Lower leg skin (tissue), 4 donors: ENCODE results near the gene EXOC6B. TPM values are rescaled to one million over a fixed set of nuclear protein-coding genes. Genes with fewer than 3 reads are reported as not detected.

Source experiments
- DNase-seq, 2 donors: peaks; one replicate each; pipeline ENCODE4 v3.0.0-alpha.2; 2019; ENCODE audit warnings: low spot score in 2 of 2
- H3K4me3 ChIP-seq: fragments of 200-600 bp; sonication (generic); 2 replicates; pipeline ENCODE4 v1.5.1; 2017; ENCODE audit warnings: mild to moderate bottlenecking, low read depth; ENCODE audit not compliant: poor library complexity, severe bottlenecking
- POLR2A ChIP-seq, 2 donors: fragments of 450-650 bp; IDR thresholded peaks; one replicate each; pipeline ENCODE4 v1.6.1; 2016 to 2017; ENCODE audit warnings: antibody characterized with exemption in 2 of 2, mild to moderate bottlenecking in 1 of 2, moderate library complexity in 1 of 2
- WGBS, 2 donors: methylation state at CpG; one replicate each; pipeline ENCODE4 v1.1.5; 2018; 5-methylcytosine and 5-hydroxymethylcytosine counted together
- intact Hi-C: fragments of 100-400 bp; cut with DNase I; formaldehyde crosslinking; loops from one replicate; pipeline ENCODE4 v1.15.0; 2023; ENCODE audit warnings: low total_unique reads
- total RNA-seq, 4 donors: library from RNA; depleted of rRNA; stranded (reverse); fragments of >200 nt; gene quantifications; one replicate each; pipeline ENCODE4 v1.1.0, GENCODE V29; 2016
- TF ChIP-seq, protein P1 (sequence below), 3 donors: fragments of 450-650 bp; IDR thresholded peaks; one replicate each; pipeline ENCODE4 v1.5.1; 2016; ENCODE audit warnings: antibody characterized with exemption in 3 of 3, mild to moderate bottlenecking in 3 of 3, moderate library complexity in 2 of 3

EXOC6B gene
- total RNA-seq, 4 donors from 2014 or later = 85.8 to 164 (median 103) TPM

DNA sequence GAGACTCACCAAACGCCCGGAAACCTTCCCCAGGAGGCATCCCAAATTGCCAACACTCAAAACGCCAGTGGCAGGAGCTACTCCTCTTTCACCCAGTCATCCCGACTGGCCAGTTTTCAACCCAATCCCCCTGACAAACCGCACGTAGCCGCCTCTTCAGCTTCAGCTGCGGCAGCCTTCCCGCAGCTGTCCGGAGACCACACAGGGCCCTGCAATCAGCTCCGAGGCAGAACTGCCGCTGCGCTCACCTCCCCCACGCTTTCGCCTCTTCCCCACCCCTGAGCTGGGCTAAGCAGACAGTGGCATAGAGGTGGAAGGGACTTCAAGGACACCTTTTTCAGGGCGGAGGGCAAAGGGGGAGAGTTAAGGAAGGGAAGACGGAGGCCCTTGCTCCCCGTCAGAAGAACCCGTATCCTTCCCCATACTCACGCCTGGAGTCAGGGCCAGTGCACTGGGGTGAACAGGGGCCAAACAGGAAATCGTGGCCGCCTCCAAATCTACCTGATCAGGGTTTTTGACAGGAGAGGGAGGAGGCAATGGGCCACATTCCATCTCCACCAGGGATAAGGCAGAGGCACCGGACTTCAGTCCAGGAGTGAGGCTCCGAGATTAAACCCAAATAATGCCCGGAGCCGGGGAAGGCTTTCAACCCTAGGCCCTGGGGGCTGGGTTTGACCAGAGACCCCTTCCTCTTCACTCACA lies 695.0 kb downstream of the EXOC6B start:
- no peak overlapping the region for H3K4me3 ChIP-seq
- 68 to 75% methylated on average over 26 of the region's 26 CpGs for WGBS, 2 donors
- intact Hi-C loops = no loop called here
- DNase-seq = peak in 1 of 2 donors; percentile 75
- no peak for TF ChIP-seq POLR2A (IDR thresholded peaks at IDR 0.05)
- TF ChIP-seq, protein P1, sequence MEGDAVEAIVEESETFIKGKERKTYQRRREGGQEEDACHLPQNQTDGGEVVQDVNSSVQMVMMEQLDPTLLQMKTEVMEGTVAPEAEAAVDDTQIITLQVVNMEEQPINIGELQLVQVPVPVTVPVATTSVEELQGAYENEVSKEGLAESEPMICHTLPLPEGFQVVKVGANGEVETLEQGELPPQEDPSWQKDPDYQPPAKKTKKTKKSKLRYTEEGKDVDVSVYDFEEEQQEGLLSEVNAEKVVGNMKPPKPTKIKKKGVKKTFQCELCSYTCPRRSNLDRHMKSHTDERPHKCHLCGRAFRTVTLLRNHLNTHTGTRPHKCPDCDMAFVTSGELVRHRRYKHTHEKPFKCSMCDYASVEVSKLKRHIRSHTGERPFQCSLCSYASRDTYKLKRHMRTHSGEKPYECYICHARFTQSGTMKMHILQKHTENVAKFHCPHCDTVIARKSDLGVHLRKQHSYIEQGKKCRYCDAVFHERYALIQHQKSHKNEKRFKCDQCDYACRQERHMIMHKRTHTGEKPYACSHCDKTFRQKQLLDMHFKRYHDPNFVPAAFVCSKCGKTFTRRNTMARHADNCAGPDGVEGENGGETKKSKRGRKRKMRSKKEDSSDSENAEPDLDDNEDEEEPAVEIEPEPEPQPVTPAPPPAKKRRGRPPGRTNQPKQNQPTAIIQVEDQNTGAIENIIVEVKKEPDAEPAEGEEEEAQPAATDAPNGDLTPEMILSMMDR (IDR thresholded peaks at IDR 0.05) = no peak

DNA sequence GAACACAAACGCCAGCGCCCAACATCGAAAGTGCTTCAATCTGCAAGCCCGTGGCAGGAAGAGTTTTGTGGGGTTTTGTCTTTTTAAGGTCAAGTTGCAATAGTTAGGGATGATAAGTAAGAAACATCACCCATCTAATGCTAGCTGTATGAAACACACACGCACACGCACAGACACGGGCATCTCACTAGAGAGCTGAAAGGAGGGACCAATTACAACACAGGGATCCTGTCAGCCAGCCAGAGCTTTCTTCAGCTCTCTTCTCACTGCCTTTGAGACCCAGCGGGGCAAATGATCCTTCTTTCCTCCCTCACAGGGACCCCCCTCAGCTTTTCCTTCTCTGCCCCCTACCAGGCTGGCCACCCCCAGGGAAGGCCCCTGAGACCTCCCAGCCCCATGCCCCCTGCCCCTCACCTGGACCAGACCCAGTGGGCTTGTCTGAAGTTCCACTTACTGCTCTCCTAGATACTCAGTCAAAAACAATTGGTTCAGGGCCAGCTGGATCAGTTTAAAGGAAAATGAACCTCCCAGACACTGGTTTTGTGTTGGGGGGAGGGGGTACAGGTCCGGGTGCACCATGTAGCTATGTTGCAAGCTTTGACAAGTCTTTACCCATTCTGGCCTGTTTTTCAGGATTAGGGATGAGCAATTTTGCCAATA lies 696.0 kb downstream of the EXOC6B start:
- no peak overlapping the region for H3K4me3 ChIP-seq
- intact Hi-C loops = no loop called here
- DNase-seq = peak in 1 of 2 donors; percentile 81
- no peak for TF ChIP-seq POLR2A (IDR thresholded peaks at IDR 0.05)
- TF ChIP-seq, protein P1 (IDR thresholded peaks at IDR 0.05) = no peak
- 61 to 68% methylated on average over 9 of the region's 9 CpGs for whole genome bisulfite sequencing, 2 donors

DNA sequence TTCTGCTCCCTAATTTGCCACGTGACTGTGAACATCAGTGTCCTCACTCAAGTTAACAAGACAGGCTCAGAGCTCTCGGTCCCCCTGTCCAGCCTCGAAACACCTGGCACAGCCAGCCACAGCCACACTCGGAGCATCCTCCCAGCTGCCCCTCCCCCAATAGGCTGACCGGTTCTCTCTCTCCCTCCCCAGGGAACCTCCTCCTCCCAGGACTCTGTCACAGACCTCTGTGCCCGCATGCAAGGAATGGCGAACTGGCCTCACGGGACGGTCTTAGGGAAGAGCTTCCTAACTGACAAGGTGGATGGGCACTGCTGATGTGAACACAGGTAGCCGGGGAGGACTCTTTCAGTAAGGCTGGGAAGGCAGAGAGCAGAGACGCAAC lies 697.0 kb downstream of the EXOC6B start:
- WGBS, 2 donors = 81 to 84% methylated on average over 11 of the region's 11 CpGs
- TF ChIP-seq, protein P1 (IDR thresholded peaks at IDR 0.05) = no peak
- no peak for TF ChIP-seq POLR2A (IDR thresholded peaks at IDR 0.05)
- DNase-seq = peak in 1 of 2 donors; percentile 76
- intact Hi-C loops = no loop called here
- H3K4me3 ChIP-seq = no peak overlapping the region

DNA sequence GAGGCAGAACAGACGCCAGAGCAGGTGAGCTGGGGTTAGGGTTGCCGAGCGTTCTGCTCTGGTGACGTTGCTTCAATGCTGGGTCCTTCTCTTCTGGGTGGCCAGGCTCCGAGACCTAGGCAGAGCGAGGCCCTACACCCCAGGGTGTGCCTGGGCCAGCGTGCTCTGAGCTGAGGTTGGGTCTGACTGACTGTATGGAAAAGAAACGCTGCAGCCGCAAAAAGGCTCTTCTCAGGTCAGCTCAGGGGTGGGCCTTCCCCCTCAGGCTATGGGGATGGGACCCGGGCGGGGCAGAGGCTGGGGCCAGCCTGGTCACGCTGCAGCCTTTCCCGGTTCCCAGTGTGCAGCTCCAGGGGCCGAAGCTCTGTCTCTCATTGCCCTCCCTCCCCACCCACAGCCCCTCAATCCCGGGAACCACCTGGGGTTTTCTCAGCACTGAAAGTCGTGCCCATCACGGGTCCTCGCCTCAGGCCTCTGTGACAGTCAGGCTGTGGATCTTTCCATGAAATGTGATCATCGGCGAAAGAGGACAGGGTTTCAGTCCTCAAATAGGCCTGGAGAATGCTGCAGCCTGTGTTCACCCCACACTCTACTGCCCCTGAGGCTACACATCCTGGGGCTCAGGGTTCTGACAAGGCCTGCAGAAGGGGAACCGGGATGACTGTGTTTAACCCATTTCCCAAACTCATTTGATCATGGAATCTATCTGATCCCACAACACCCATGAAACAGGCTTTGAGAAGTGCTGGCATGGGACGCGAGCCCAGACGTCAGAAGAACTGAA lies 697.6 kb downstream of the EXOC6B start:
- WGBS, 2 donors = 75 to 78% methylated on average over 24 of the region's 24 CpGs
- H3K4me3 ChIP-seq = no peak overlapping the region
- intact Hi-C loops = no loop called here
- peak in 1 of 2 donors; percentile 80 for DNase-seq
- TF ChIP-seq POLR2A (IDR thresholded peaks at IDR 0.05) = no peak
- TF ChIP-seq, protein P1 (IDR thresholded peaks at IDR 0.05) = no peak

DNA sequence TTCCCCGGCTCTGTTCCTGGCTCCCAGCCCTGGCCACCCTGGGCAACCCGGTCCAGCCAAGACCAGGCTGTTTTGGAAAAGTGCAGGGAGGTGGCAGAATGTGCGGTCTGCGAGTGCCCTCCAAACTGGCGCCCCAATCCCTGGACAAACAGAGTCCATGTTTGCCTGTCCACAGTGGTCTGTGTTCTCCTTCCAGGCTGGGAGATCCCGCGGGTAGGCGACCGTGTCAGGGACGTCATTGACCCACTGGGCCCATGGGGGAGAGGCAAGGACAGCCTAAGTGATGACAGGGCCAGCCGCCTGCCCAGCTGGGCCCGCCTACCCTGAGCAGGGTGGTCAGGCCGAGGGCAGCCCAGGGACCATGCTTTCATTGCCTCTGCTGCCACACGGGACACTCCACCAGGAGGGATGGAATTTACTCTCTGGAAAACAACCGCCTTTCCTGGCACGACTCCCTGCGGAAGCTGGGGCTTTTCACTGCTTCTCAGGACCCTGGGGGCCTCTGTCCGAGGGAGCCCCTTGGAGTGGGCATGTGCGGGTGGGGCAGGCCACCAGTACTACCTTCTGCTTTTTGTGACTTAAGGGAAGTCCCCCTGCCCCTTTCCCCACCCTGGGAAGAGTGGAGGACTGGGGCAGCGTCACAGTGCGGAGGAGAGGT lies 698.3 kb downstream of the EXOC6B start:
- no peak overlapping the region for H3K4me3 ChIP-seq
- 79 to 82% methylated on average over 16 to 17 of the region's 21 CpGs for WGBS, 2 donors
- no peak for TF ChIP-seq POLR2A (IDR thresholded peaks at IDR 0.05)
- peak in 1 of 2 donors; percentile 84 for DNase-seq
- intact Hi-C loops = no loop called here
